ENCODE data around the gene TMX3.

The TMX3 gene

GRCh38 chr18:68693091-68693815 lies 21.7 kb downstream of the TMX3 start:
- H3K4me3 ChIP-seq (ENCODE audit: low read depth, low read length) = no peak overlapping the region
- DNase-seq (ENCODE audit: low read depth) = no peak
- TF ChIP-seq POLR2A (IDR thresholded peaks at IDR 0.05; ENCODE audit: extremely low read depth, insufficient read length) = no peak
- TF ChIP-seq MAX (IDR thresholded peaks at IDR 0.05; ENCODE audit: low read depth, low read length) = no peak
- no peak for TF ChIP-seq MYC (IDR thresholded peaks at IDR 0.05; ENCODE audit: low read depth, low read length)
- TF ChIP-seq CTCF (IDR thresholded peaks at IDR 0.05; ENCODE audit: low read depth, low read length) = no peak

- TF ChIP-seq MAX (IDR thresholded peaks at IDR 0.05; ENCODE audit: low read depth, low read length) (no peak), POLR2A (IDR thresholded peaks at IDR 0.05; ENCODE audit: extremely low read depth, insufficient read length) (no peak), CTCF (IDR thresholded peaks at IDR 0.05; ENCODE audit: low read depth, low read length) (no peak), MYC (IDR thresholded peaks at IDR 0.05; ENCODE audit: low read depth, low read length) (no peak)
- DNase-seq (ENCODE audit: low read depth) = peak; percentile 7
- H3K4me3 ChIP-seq (ENCODE audit: low read depth, low read length) = no peak overlapping the region
These were observed 35.4 kb downstream of the TMX3 start for GRCh38 chr18:68679528-68679927.

GRCh38 chr18:68676913-68677312 lies 38.0 kb downstream of the TMX3 start:
- TF ChIP-seq POLR2A (IDR thresholded peaks at IDR 0.05; ENCODE audit: extremely low read depth, insufficient read length) (no peak), MYC (IDR thresholded peaks at IDR 0.05; ENCODE audit: low read depth, low read length) (no peak)
- H3K4me3 ChIP-seq (ENCODE audit: low read depth, low read length) = no peak overlapping the region
- no peak for DNase-seq (ENCODE audit: low read depth)

- no peak overlapping the region for H3K4me3 ChIP-seq (ENCODE audit: low read depth, low read length)
- TF ChIP-seq CTCF (IDR thresholded peaks at IDR 0.05; ENCODE audit: low read depth, low read length) (no peak), MAX (IDR thresholded peaks at IDR 0.05; ENCODE audit: low read depth, low read length) (no peak), POLR2A (IDR thresholded peaks at IDR 0.05; ENCODE audit: extremely low read depth, insufficient read length) (no peak), MYC (IDR thresholded peaks at IDR 0.05; ENCODE audit: low read depth, low read length) (no peak)
- no peak for DNase-seq (ENCODE audit: low read depth)
These were observed 47.8 kb downstream of the TMX3 start for GRCh38 chr18:68667121-68667520.

- DNase-seq (ENCODE audit: low read depth) = no peak
- TF ChIP-seq MAX (IDR thresholded peaks at IDR 0.05; ENCODE audit: low read depth, low read length) (no peak), CTCF (IDR thresholded peaks at IDR 0.05; ENCODE audit: low read depth, low read length) (no peak), MYC (IDR thresholded peaks at IDR 0.05; ENCODE audit: low read depth, low read length) (no peak), POLR2A (IDR thresholded peaks at IDR 0.05; ENCODE audit: extremely low read depth, insufficient read length) (no peak)
- no peak overlapping the region for H3K4me3 ChIP-seq (ENCODE audit: low read depth, low read length)
These were observed 48.5 kb downstream of the TMX3 start for GRCh38 chr18:68666381-68666780.

- TF ChIP-seq MAX (IDR thresholded peaks at IDR 0.05; ENCODE audit: low read depth, low read length) = no peak
- no peak for TF ChIP-seq CTCF (IDR thresholded peaks at IDR 0.05; ENCODE audit: low read depth, low read length)
- TF ChIP-seq POLR2A (IDR thresholded peaks at IDR 0.05; ENCODE audit: extremely low read depth, insufficient read length) = no peak
- TF ChIP-seq MYC (IDR thresholded peaks at IDR 0.05; ENCODE audit: low read depth, low read length) = no peak
- no peak overlapping the region for H3K4me3 ChIP-seq (ENCODE audit: low read depth, low read length)
- DNase-seq (ENCODE audit: low read depth) = peak; percentile 3
These were observed 49.3 kb downstream of the TMX3 start for GRCh38 chr18:68665628-68666027.

Data from NB4 (cell line).